GM12878 (cell line): ENCODE data around the gene RAF1.

Source experiments
- RBBP5 ChIP-seq: fragments of 200-600 bp; sonication (generic); conservative IDR thresholded peaks from 2 replicates; pipeline ENCODE4 v1.6.1; 2016
- SUZ12 ChIP-seq: fragments of 200-600 bp; sonication (generic); IDR thresholded peaks from one replicate; pipeline ENCODE4 v1.6.1; 2018; ENCODE audit warnings: antibody characterized with exemption, mild to moderate bottlenecking; ENCODE audit not compliant: unreplicated experiment
- YY1 ChIP-seq: IDR thresholded peaks from 2 replicates; pipeline ENCODE4 v1.6.1; 2011; ENCODE audit warnings: low read depth, mild to moderate bottlenecking, low read length
- TF ChIP-seq, protein P1 (sequence below): fragments of 450-650 bp; IDR thresholded peaks from 2 replicates; pipeline ENCODE4 v1.6.1; 2014; ENCODE audit warnings: mild to moderate bottlenecking
- TF ChIP-seq, protein P2 (sequence below): IDR thresholded peaks from 2 replicates; pipeline ENCODE4 v1.6.1; 2012; ENCODE audit warnings: mild to moderate bottlenecking, low read depth, low read length

DNA sequence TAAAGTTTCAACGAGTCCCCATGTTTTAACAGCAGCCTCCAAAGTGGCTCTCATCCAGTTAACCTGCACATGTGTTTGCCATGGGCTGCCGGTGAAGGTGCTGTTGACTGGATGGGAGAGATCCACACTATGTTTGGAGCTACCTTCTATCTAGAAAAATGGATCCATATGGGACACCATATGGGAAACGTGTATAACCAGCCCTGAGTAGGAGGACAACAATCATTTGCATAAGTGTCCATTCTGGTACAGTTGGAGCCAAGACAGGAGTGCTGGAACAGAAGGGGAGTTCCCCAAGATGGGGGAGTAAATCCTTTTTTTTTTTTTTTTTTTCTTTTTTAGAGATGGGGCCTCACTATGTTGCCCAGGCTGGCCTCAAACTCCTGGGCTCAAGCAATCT lies 70.4 kb downstream of the RAF1 start:
- TF ChIP-seq, protein P1, sequence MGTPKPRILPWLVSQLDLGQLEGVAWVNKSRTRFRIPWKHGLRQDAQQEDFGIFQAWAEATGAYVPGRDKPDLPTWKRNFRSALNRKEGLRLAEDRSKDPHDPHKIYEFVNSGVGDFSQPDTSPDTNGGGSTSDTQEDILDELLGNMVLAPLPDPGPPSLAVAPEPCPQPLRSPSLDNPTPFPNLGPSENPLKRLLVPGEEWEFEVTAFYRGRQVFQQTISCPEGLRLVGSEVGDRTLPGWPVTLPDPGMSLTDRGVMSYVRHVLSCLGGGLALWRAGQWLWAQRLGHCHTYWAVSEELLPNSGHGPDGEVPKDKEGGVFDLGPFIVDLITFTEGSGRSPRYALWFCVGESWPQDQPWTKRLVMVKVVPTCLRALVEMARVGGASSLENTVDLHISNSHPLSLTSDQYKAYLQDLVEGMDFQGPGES: no peak
- TF ChIP-seq, protein P2, sequence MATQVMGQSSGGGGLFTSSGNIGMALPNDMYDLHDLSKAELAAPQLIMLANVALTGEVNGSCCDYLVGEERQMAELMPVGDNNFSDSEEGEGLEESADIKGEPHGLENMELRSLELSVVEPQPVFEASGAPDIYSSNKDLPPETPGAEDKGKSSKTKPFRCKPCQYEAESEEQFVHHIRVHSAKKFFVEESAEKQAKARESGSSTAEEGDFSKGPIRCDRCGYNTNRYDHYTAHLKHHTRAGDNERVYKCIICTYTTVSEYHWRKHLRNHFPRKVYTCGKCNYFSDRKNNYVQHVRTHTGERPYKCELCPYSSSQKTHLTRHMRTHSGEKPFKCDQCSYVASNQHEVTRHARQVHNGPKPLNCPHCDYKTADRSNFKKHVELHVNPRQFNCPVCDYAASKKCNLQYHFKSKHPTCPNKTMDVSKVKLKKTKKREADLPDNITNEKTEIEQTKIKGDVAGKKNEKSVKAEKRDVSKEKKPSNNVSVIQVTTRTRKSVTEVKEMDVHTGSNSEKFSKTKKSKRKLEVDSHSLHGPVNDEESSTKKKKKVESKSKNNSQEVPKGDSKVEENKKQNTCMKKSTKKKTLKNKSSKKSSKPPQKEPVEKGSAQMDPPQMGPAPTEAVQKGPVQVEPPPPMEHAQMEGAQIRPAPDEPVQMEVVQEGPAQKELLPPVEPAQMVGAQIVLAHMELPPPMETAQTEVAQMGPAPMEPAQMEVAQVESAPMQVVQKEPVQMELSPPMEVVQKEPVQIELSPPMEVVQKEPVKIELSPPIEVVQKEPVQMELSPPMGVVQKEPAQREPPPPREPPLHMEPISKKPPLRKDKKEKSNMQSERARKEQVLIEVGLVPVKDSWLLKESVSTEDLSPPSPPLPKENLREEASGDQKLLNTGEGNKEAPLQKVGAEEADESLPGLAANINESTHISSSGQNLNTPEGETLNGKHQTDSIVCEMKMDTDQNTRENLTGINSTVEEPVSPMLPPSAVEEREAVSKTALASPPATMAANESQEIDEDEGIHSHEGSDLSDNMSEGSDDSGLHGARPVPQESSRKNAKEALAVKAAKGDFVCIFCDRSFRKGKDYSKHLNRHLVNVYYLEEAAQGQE: no peak
- TF ChIP-seq RBBP5: no peak
- TF ChIP-seq YY1: no peak
- no peak for TF ChIP-seq SUZ12
